HepG2 (cell line): ENCODE results near the gene CPS1. TPM values are rescaled to one million over a fixed set of nuclear protein-coding genes. Genes with fewer than 3 reads are reported as not detected.

Source experiments
- CBFB ChIP-seq: sonication (generic); formaldehyde crosslinking; IDR thresholded peaks from 2 replicates; pipeline ENCODE4 v1.4.0; 2020; ENCODE audit warnings: missing genetic modification reagents
- EHMT2 ChIP-seq: fragments of 200-600 bp; sonication (generic); IDR thresholded peaks from 2 replicates; pipeline ENCODE4 v1.7.0; 2017; ENCODE audit warnings: antibody characterized with exemption, low read depth, low read length, borderline replicate concordance
- FOXK2 ChIP-seq: fragments of 450-650 bp; IDR thresholded peaks from 2 replicates; pipeline ENCODE4 v1.6.1; 2016
- GABPA ChIP-seq, 2 experiments: IDR thresholded peaks; 2 replicates each; pipeline ENCODE4 v1.6.1; 2011 to 2016; ENCODE audit warnings: low read depth in 2 of 2, low read length in 1 of 2, missing biosample characterization in 1 of 2, missing genetic modification characterization in 1 of 2
- KDM2A ChIP-seq: sonication (generic); formaldehyde crosslinking; IDR thresholded peaks from 2 replicates; pipeline ENCODE4 v1.4.0; 2020; ENCODE audit warnings: low read depth, missing genetic modification reagents, borderline replicate concordance
- MAFF ChIP-seq: IDR thresholded peaks from 2 replicates; pipeline ENCODE4 v1.6.1; 2011; ENCODE audit warnings: low read depth, low read length, improper control_type of control experiment
- NFYB ChIP-seq: sonication (generic); formaldehyde crosslinking; IDR thresholded peaks from 2 replicates; pipeline ENCODE4 v1.4.0; 2020; ENCODE audit warnings: missing genetic modification reagents
- NKX3-1 ChIP-seq: sonication (generic); formaldehyde crosslinking; IDR thresholded peaks from 2 replicates; pipeline ENCODE4 v1.5.0; 2020; ENCODE audit warnings: missing genetic modification reagents
- RARA ChIP-seq: IDR thresholded peaks from 2 replicates; pipeline ENCODE4 v1.6.1; 2016; ENCODE audit warnings: missing genetic modification reagents, missing compliant biosample characterization
- RNF219 ChIP-seq: sonication (generic); formaldehyde crosslinking; IDR thresholded peaks from 2 replicates; pipeline ENCODE4 v1.5.0; 2020; ENCODE audit warnings: mild to moderate bottlenecking, missing genetic modification reagents
- RXRA ChIP-seq: sonication (generic); formaldehyde crosslinking; IDR thresholded peaks from 2 replicates; pipeline ENCODE4 v1.5.1; 2020; ENCODE audit warnings: missing genetic modification reagents
- SOX6 ChIP-seq, 2 experiments: fragments of 450-650 bp in 1 of 2; sonication (generic) in 1 of 2; formaldehyde crosslinking in 1 of 2; IDR thresholded peaks; 2 replicates each; pipeline versions ENCODE4 v1.4.0 to v1.6.1; 2017 to 2020; ENCODE audit warnings: antibody characterized with exemption in 1 of 2, mild to moderate bottlenecking in 1 of 2, missing genetic modification reagents in 1 of 2
- TBX2 ChIP-seq: sonication (generic); formaldehyde crosslinking; IDR thresholded peaks from 2 replicates; pipeline ENCODE4 v1.5.0; 2020; ENCODE audit warnings: missing genetic modification reagents, mild to moderate bottlenecking, borderline replicate concordance
- TBX3 ChIP-seq: fragments of 450-650 bp; IDR thresholded peaks from 2 replicates; pipeline ENCODE4 v1.6.1; 2017; ENCODE audit warnings: antibody characterized with exemption, mild to moderate bottlenecking, inconsistent platforms, borderline replicate concordance
- YEATS4 ChIP-seq: sonication (generic); formaldehyde crosslinking; IDR thresholded peaks from 2 replicates; pipeline ENCODE4 v1.4.0; 2020; ENCODE audit warnings: missing genetic modification reagents, borderline replicate concordance
- ZBTB3 ChIP-seq: sonication (generic); formaldehyde crosslinking; IDR thresholded peaks from 2 replicates; pipeline ENCODE4 v1.4.0; 2020; ENCODE audit warnings: low read depth, mild to moderate bottlenecking, moderate library complexity, missing genetic modification reagents, borderline replicate concordance
- ZBTB43 ChIP-seq: sonication (generic); formaldehyde crosslinking; conservative IDR thresholded peaks from 2 replicates; pipeline ENCODE4 v1.4.0; 2020; ENCODE audit warnings: missing genetic modification reagents
- ZNF503 ChIP-seq: sonication (generic); formaldehyde crosslinking; IDR thresholded peaks from 2 replicates; pipeline ENCODE4 v1.4.0; 2020; ENCODE audit warnings: missing genetic modification reagents
- ZNF670 ChIP-seq: sonication (generic); formaldehyde crosslinking; IDR thresholded peaks from 2 replicates; pipeline ENCODE4 v1.8.0; 2022; ENCODE audit warnings: mild to moderate bottlenecking, missing genetic modification reagents, borderline replicate concordance
- ZNF737 ChIP-seq: sonication (generic); formaldehyde crosslinking; IDR thresholded peaks from 2 replicates; pipeline ENCODE4 v1.5.0; 2020; ENCODE audit warnings: missing genetic modification reagents, mild to moderate bottlenecking, borderline replicate concordance
- ZNF772 ChIP-seq: sonication (generic); formaldehyde crosslinking; IDR thresholded peaks from 2 replicates; pipeline ENCODE4 v1.5.0; 2020; ENCODE audit warnings: mild to moderate bottlenecking, missing genetic modification reagents
- ZSCAN21 ChIP-seq: sonication (generic); formaldehyde crosslinking; IDR thresholded peaks from 2 replicates; pipeline ENCODE4 v1.8.0; 2022; ENCODE audit warnings: mild to moderate bottlenecking, missing genetic modification reagents, moderate library complexity, borderline replicate concordance
- ZSCAN5A ChIP-seq: sonication (generic); formaldehyde crosslinking; IDR thresholded peaks from 2 replicates; pipeline ENCODE4 v1.8.0; 2022; ENCODE audit warnings: mild to moderate bottlenecking, missing genetic modification reagents, borderline replicate concordance
- polyA plus RNA-seq, 8 experiments: library from polyadenylated mRNA; depleted of rRNA in 3 of 8; stranded (reverse) in 7 of 8; unstranded in 1 of 8; fragments of >200 nt; fragmentation: Illumina TruSeq in 4 of 8; extraction: Trizol in 4 of 8; gene quantifications; 2 replicates each; pipeline versions ENCODE4 v1.2.1 to v1.2.3, GENCODE V29; 2011 to 2016; ENCODE audit warnings: low read depth in 4 of 8, missing spikeins in 1 of 8, mixed read lengths in 1 of 8; ENCODE audit not compliant: insufficient read depth in 1 of 8
- total RNA-seq, 5 experiments: library from RNA; depleted of rRNA; stranded (reverse); fragments of >200 nt; fragmentation: Illumina TruSeq; extraction: Trizol; gene quantifications; 2 replicates each; pipeline ENCODE4 v1.2.3, GENCODE V29; 2016; ENCODE audit warnings: low read depth in 1 of 5

Gene CPS1
- total and polyA plus RNA-seq, 2 of the 13 experiments (the other 11 are each of a cell fraction or from before 2014, with no cell fraction given), result 24.4 to 51.7 TPM

GRCh38 chr2:210548878-210549384 lies 7.5 kb upstream of the CPS1 start (continued):
- TF ChIP-seq RNF219 (CRISPR knock-in tag) (peak; percentile 73; the same call in 1 of the 2 replicates), ZBTB3 (no peak), NFYB (CRISPR knock-in tag) (0 out of 2 replicates have a peak, but pooled peaks have one; percentile 39), ZBTB43 (CRISPR knock-in tag) (peak; percentile 78; the same call in 1 of the 2 replicates), NKX3-1 (peak; percentile 70; the same call in 1 of the 2 replicates), ZNF670 (CRISPR knock-in tag) (peak; percentile 76), EHMT2 (peak; percentile 88; the same call in 1 of the 2 replicates), ZSCAN21 (CRISPR knock-in tag) (no peak), ZSCAN5A (CRISPR knock-in tag) (peak; percentile 85; the same call in 1 of the 2 replicates), ZNF737 (CRISPR knock-in tag) (no peak), ZNF772 (no peak), FOXK2 (peak; percentile 45; the same call in 1 of the 2 replicates), MAFF (peak; percentile 57; the same call in 1 of the 2 replicates), RXRA (CRISPR knock-in tag) (no peak; the same call in 1 of the 2 replicates), RARA (peak; percentile 79), TBX2 (CRISPR knock-in tag) (peak; percentile 97), GABPA (IDR thresholded peaks at IDR 0.05; ENCODE audit: low read depth, low read length) (no peak), GABPA (CRISPR knock-in tag; IDR thresholded peaks at IDR 0.05; ENCODE audit: low read depth) (no peak; the same call in 1 of the 2 replicates), TBX3 (peak; percentile 86), CBFB (CRISPR knock-in tag) (peak; percentile 66; the same call in 1 of the 2 replicates), SOX6 (IDR thresholded peaks at IDR 0.05) (no peak), SOX6 (CRISPR knock-in tag; IDR thresholded peaks at IDR 0.05) (peak; percentile 98), KDM2A (CRISPR knock-in tag) (no peak), ZNF503 (CRISPR knock-in tag) (peak; percentile 77; the same call in 1 of the 2 replicates), YEATS4 (CRISPR knock-in tag) (peak; percentile 51; the same call in 1 of the 2 replicates)
